Measurements from ENCODE around the gene RDH13. TPM values are rescaled to one million over a fixed set of nuclear protein-coding genes. Genes with fewer than 3 reads are reported as not detected.

Gene RDH13
- total RNA-seq, 4 donors from 2014 or later, result 93.2 to 146 (median 134) TPM

- intact Hi-C loops (cut with DNase I; ENCODE audit: low total_unique reads), result no loop called here
- H3K4me3 ChIP-seq (ENCODE audit: low read depth, poor library complexity, severe bottlenecking), result no peak overlapping the region
- no peak for TF ChIP-seq CTCF (IDR thresholded peaks at IDR 0.05)
- TF ChIP-seq POLR2A (IDR thresholded peaks at IDR 0.05), result no peak
- 94 to 96% methylated on average over 21 to 23 of the region's 23 CpGs for WGBS, 2 donors
- DNase-seq (ENCODE audit: low spot score in 2 of 2), result no peak
Measured at GRCh38 chr19:55058781-55059610, 4.0 kb downstream of the RDH13 start.

GRCh38 chr19:55056827-55057226 is 6.1 kb downstream of the RDH13 start:
- 96 to 97% methylated on average over 9 of the region's 9 CpGs for WGBS, 2 donors
- TF ChIP-seq POLR2A (IDR thresholded peaks at IDR 0.05) (no peak), CTCF (IDR thresholded peaks at IDR 0.05) (no peak)
- DNase-seq (ENCODE audit: low spot score in 2 of 2), result no peak
- no peak overlapping the region for H3K4me3 ChIP-seq (ENCODE audit: low read depth, poor library complexity, severe bottlenecking)
- intact Hi-C loops (cut with DNase I; ENCODE audit: low total_unique reads), result no loop called here

- DNase-seq (ENCODE audit: low spot score in 2 of 2), result no peak
- intact Hi-C loops (cut with DNase I; ENCODE audit: low total_unique reads), result no loop called here
- H3K4me3 ChIP-seq (ENCODE audit: low read depth, poor library complexity, severe bottlenecking), result no peak overlapping the region
- 93 to 98% methylated on average over 7 of the region's 7 CpGs for WGBS, 2 donors
- no peak for TF ChIP-seq POLR2A (IDR thresholded peaks at IDR 0.05)
- no peak for TF ChIP-seq CTCF (IDR thresholded peaks at IDR 0.05)
Measured at GRCh38 chr19:55053735-55054134, 9.2 kb downstream of the RDH13 start.

- intact Hi-C loops (cut with DNase I; ENCODE audit: low total_unique reads), result no loop called here
- H3K4me3 ChIP-seq (ENCODE audit: low read depth, poor library complexity, severe bottlenecking), result no peak overlapping the region
- 91 to 95% methylated on average over 24 to 25 of the region's 25 CpGs for WGBS, 2 donors
- TF ChIP-seq POLR2A (IDR thresholded peaks at IDR 0.05) (no peak), CTCF (IDR thresholded peaks at IDR 0.05) (no peak)
- DNase-seq (ENCODE audit: low spot score in 2 of 2), result no peak
Measured at GRCh38 chr19:55050749-55051532, 12.0 kb downstream of the RDH13 start.

GRCh38 chr19:55048446-55048845 is 14.5 kb downstream of the RDH13 start:
- intact Hi-C loops (cut with DNase I; ENCODE audit: low total_unique reads), result no loop called here
- H3K4me3 ChIP-seq (ENCODE audit: low read depth, poor library complexity, severe bottlenecking), result no peak overlapping the region
- DNase-seq (ENCODE audit: low spot score in 2 of 2), result no peak
- no peak for TF ChIP-seq CTCF (IDR thresholded peaks at IDR 0.05)
- no peak for TF ChIP-seq POLR2A (IDR thresholded peaks at IDR 0.05)
- WGBS, 2 donors, result 91 to 95% methylated on average over 15 of the region's 15 CpGs

All from lower leg skin (tissue), 4 donors.